Stimulated activated CD8-positive, alpha-beta memory T cell treated with anti-CD3 and anti-CD28 coated beads, Interleukin-2, amount 100 ng/mL, for 1 hour (primary cell): ENCODE measurements around the gene SMC4.

Experiments
- DNase-seq, 2 donors: peaks; one replicate each; pipeline ENCODE4 v3.0.0-alpha.2; 2020; ENCODE audit warnings: low read depth in 2 of 2

The SMC4 gene

DNA sequence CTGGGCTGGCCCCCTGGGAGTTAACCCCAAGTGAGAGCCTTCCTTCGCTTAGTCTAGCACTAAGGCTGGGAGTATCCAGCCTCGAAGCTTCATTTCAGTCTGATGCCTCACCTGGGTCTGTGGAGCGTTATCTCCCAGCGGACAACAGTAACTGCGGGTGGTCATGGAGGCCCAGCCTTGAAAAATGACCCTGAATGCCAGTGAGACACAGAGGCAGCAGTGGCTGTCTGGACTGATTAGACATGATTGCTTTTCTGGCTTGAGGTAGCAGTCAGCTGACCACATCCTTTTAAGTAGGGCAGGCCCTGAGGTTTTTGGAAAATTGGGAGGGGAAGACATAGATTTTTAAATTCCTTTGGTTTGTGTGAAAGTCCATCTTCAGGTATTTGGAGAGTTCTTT is 78.3 kb downstream of the SMC4 start:
- no peak for DNase-seq

GRCh38 chr3:160478338-160478737 is 78.9 kb downstream of the SMC4 start:
- DNase-seq: no peak

DNA sequence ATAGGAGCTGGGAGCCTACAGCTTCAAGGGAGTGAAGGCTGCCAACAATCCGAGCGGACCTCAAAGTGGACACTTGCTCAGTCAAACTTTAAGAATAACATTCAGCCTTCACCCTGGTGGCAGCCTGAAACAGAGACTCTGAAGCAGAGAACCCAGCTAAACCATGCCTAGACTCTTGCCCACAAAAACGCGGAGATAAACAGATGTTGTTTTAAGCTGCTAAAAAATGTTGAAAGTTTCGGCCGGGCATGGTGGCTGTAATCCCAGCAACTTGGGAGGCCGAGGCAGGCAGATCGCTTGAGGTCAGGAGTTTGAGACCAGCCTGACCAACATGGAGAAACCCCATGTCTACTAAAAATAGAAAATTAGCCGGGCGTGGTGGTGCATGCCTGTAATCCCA is 79.9 kb downstream of the SMC4 start:
- no peak for DNase-seq

DNA sequence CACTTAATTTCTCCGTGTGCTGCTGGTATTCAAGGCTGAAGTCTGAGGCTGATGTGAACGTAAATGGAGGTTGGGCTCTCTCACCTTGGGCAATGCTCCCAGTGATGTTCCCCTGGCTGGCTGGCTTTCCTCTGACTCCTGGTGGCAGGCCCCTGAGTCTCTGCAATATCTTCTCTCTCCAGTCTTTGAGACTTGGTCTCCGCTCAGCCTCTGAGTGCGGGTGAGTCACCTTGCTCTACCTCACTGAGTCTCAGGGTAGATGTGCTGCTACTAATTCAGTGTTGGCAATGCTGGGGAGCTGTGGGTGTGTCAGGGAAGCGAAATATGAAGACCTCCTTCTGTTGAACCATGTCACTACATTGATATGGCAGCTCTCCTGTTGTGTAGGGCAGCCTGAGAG is 81.5 kb downstream of the SMC4 start:
- DNase-seq: no peak

DNA sequence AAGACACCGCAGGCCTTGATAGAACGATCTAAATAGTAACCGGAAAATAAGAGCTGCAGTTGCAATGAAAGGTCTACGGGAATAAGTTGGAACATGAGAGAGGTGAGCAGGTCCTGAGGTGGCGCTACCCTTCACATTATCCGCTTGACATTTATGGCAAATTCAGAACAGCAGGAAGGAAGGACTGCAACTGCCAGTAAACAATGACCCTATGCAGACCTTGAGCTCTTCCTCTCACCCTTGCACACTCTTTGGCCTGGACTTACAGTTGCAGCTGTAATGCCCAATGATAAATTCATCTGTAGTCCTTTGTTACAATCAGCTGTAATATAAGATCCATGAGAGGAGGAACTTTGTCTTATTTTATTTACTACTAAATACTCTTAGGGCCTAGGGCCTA is 82.4 kb downstream of the SMC4 start:
- no peak for DNase-seq

DNA sequence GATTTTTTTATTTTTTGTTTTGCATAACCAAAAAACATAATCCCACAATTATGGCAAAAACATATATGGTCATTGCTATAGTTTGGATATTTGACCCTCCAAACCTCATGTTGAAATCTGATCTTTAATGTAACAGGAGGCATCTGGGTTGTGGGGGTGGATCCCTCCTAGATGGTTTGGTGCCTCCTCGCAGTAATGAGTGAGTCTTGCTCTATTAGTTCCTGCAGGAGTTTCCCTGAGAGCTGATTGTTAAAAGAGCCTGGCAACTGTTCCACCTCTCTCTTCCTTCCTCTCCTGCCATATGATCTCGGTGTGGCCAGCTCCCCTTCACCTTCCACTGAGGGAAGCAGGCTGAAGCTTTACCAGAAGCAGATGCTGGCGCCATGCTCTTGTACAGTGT is 83.3 kb downstream of the SMC4 start:
- no peak for DNase-seq
